ENCODE measurements around the gene FLAD1. TPM values are rescaled to one million over a fixed set of nuclear protein-coding genes. Genes with fewer than 3 reads are reported as not detected.

Gene FLAD1
- total and polyA plus RNA-seq, 2 donors (not counting 1 experiment from before 2014, with no cell fraction given): 11.8 to 24.9 TPM

DNA sequence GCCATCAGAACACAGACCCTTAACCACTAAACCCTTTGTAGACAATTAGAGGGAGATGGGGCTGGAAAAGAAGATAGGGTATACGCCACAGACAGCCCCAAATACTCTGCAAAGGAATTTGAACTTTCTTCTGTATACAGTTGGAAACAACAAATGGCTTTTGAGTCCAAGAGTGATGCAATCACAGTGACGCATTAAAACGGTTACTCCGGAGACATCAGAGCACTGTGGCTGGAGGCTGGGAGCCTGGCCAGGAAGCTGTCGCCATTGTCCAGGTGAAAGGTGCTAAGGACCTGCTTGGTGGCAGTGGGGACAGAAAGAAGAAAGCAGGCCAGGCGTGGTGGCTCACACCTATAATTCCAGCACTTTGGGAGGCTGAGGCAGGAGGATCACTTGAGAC, 4.2 kb downstream of the FLAD1 start:
- no peak for TF ChIP-seq EZH2 (IDR thresholded peaks at IDR 0.05; ENCODE audit: low read length, missing control alignments)
- no peak for TF ChIP-seq CTCF (conservative IDR thresholded peaks at IDR 0.05 in 1 of 2, IDR thresholded peaks at IDR 0.05 in 1 of 2; ENCODE audit: low read depth in 1 of 2, low read length in 2 of 2)
- no peak overlapping the region for H3K27ac ChIP-seq (ENCODE audit: insufficient read depth, low read length)
- no peaks in the 10 kb centered on the region for H3K9me3 ChIP-seq (ENCODE audit: control insufficient read depth, insufficient read depth, low read depth, low read length)
- H3K4me2 ChIP-seq (ENCODE audit: extremely low read depth, insufficient read depth, low read length): no peak overlapping the region
- H3K27me3 ChIP-seq (ENCODE audit: control insufficient read depth, insufficient read depth, low read length): no peaks in the 10 kb centered on the region
- no peaks in the 10 kb centered on the region for H4K20me1 ChIP-seq (ENCODE audit: control insufficient read depth, extremely low read depth, insufficient read depth, low read length)
- H3K79me2 ChIP-seq (ENCODE audit: control insufficient read depth, insufficient read depth, low read length): peaks cover 13% of the 10 kb centered on the region
- no peak overlapping the region for H3K9ac ChIP-seq (ENCODE audit: insufficient read depth, low read length)
- peaks cover 8% of the 10 kb centered on the region for H3K36me3 ChIP-seq (ENCODE audit: control insufficient read depth, insufficient read depth, low read length)
- peak in 1 of 2 donors; percentile 55 for DNase-seq (ENCODE audit: low read depth in 2 of 2)
- H3K4me3 ChIP-seq (replicated peaks in 1 of 4; ENCODE audit: control extremely low read depth in 1 of 4, insufficient read depth in 1 of 4, low read depth in 3 of 4, low read length in 4 of 4): no peak overlapping the region
- H3K4me1 ChIP-seq (ENCODE audit: control insufficient read depth, extremely low read depth, insufficient read depth, low read length): peaks cover 5% of the 10 kb centered on the region
- no peak overlapping the region for H2AFZ ChIP-seq (ENCODE audit: low read length)

DNA sequence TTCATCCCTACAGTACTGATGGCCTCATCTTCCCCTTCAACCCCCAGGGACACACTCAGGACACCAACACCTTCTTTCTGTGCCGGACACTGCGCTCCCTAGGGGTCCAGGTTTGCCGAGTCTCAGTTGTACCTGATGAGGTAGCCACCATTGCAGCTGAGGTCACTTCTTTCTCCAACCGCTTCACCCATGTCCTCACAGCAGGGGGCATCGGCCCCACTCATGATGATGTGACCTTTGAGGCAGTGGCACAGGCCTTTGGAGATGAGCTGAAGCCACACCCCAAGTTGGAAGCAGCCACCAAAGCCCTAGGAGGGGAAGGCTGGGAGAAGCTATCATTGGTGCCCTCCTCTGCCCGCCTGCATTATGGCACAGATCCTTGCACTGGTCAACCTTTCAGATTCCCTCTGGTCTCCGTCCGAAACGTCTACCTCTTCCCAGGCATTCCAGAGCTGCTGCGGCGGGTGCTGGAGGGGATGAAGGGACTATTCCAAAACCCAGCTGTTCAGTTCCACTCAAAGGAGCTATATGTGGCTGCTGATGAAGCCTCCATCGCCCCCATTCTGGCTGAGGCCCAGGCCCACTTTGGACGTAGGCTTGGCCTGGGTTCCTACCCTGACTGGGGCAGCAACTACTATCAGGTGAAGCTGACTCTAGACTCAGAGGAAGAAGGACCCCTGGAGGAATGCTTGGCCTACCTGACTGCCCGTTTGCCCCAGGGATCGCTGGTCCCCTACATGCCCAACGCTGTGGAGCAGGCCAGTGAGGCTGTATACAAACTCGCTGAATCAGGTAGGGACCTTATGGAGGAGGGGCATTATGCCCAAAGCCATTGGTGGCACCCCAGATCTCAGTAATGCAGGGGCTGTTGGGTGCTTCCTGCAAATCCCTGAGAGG, 5.2 kb downstream of the FLAD1 start:
- H3K4me2 ChIP-seq (ENCODE audit: extremely low read depth, insufficient read depth, low read length): no peak overlapping the region
- H3K9me3 ChIP-seq (ENCODE audit: control insufficient read depth, insufficient read depth, low read depth, low read length): no peaks in the 10 kb centered on the region
- H2AFZ ChIP-seq (ENCODE audit: low read length): no peak overlapping the region
- TF ChIP-seq EZH2 (IDR thresholded peaks at IDR 0.05; ENCODE audit: low read length, missing control alignments): no peak
- TF ChIP-seq CTCF (conservative IDR thresholded peaks at IDR 0.05 in 1 of 2, IDR thresholded peaks at IDR 0.05 in 1 of 2; ENCODE audit: low read depth in 1 of 2, low read length in 2 of 2): peak in 1 of 2 donors; percentile 4
- H3K9ac ChIP-seq (ENCODE audit: insufficient read depth, low read length): no peak overlapping the region
- H3K36me3 ChIP-seq (ENCODE audit: control insufficient read depth, insufficient read depth, low read length): peaks cover 8% of the 10 kb centered on the region
- no peak for DNase-seq (ENCODE audit: low read depth in 2 of 2)
- H3K79me2 ChIP-seq (ENCODE audit: control insufficient read depth, insufficient read depth, low read length): peaks cover 12% of the 10 kb centered on the region
- no peak overlapping the region for H3K27ac ChIP-seq (ENCODE audit: insufficient read depth, low read length)
- no peaks in the 10 kb centered on the region for H4K20me1 ChIP-seq (ENCODE audit: control insufficient read depth, extremely low read depth, insufficient read depth, low read length)
- no peak overlapping the region for H3K4me3 ChIP-seq (replicated peaks in 1 of 4; ENCODE audit: control extremely low read depth in 1 of 4, insufficient read depth in 1 of 4, low read depth in 3 of 4, low read length in 4 of 4)
- peaks cover 2% of the 10 kb centered on the region for H3K4me1 ChIP-seq (ENCODE audit: control insufficient read depth, extremely low read depth, insufficient read depth, low read length)
- no peaks in the 10 kb centered on the region for H3K27me3 ChIP-seq (ENCODE audit: control insufficient read depth, insufficient read depth, low read length)

DNA sequence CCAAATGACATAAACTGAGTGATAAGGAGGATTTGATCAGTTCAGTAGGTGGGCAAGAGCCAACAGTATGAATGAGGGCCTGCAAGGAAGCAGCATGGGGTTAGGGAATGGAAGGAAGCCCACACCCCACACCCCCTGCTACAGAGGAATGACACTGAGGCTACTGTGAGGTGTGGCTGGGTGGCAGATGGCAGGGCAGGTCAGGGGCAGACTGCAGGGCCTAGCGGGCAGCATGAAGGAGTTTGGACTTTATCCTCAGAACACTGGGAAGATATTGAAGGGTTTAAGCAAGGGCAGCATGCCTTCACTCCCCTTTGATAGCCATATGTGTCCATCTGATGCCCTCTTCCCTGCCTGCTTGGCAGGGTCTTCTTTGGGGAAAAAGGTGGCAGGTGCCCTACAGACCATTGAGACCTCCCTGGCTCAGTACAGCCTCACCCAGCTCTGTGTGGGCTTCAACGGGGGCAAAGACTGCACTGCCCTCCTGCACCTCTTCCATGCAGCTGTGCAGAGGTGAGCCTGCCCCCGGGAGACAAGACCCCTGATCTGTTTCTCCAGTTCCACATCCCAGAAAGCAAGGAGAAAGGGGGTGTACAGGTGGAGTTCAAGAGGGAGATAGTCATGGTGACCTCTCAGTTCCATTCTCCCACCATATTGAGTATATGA, 6.2 kb downstream of the FLAD1 start:
- Histone ChIP-seq H2AFZ (ENCODE audit: low read length) (no peak overlapping the region), H3K27ac (ENCODE audit: insufficient read depth, low read length) (no peak overlapping the region), H3K36me3 (ENCODE audit: control insufficient read depth, insufficient read depth, low read length) (peaks cover 8% of the 10 kb centered on the region), H4K20me1 (ENCODE audit: control insufficient read depth, extremely low read depth, insufficient read depth, low read length) (no peaks in the 10 kb centered on the region), H3K79me2 (ENCODE audit: control insufficient read depth, insufficient read depth, low read length) (peaks cover 3% of the 10 kb centered on the region), H3K4me3 (replicated peaks in 1 of 4; ENCODE audit: control extremely low read depth in 1 of 4, insufficient read depth in 1 of 4, low read depth in 3 of 4, low read length in 4 of 4) (no peak overlapping the region), H3K9me3 (ENCODE audit: control insufficient read depth, insufficient read depth, low read depth, low read length) (no peaks in the 10 kb centered on the region), H3K27me3 (ENCODE audit: control insufficient read depth, insufficient read depth, low read length) (no peaks in the 10 kb centered on the region), H3K4me2 (ENCODE audit: extremely low read depth, insufficient read depth, low read length) (no peak overlapping the region), H3K4me1 (ENCODE audit: control insufficient read depth, extremely low read depth, insufficient read depth, low read length) (no peaks in the 10 kb centered on the region), H3K9ac (ENCODE audit: insufficient read depth, low read length) (no peak overlapping the region)
- TF ChIP-seq CTCF (conservative IDR thresholded peaks at IDR 0.05 in 1 of 2, IDR thresholded peaks at IDR 0.05 in 1 of 2; ENCODE audit: low read depth in 1 of 2, low read length in 2 of 2): no peak
- no peak for TF ChIP-seq EZH2 (IDR thresholded peaks at IDR 0.05; ENCODE audit: low read length, missing control alignments)
- DNase-seq (ENCODE audit: low read depth in 2 of 2): no peak

All from fibroblast of lung (primary cell).